ENCODE data around the gene CHST7.

GRCh38 chrX:46587753-46588171, 14.2 kb downstream of the CHST7 start:
- TF ChIP-seq POLR2A (IDR thresholded peaks at IDR 0.05), result no peak
- TF ChIP-seq, protein P1, sequence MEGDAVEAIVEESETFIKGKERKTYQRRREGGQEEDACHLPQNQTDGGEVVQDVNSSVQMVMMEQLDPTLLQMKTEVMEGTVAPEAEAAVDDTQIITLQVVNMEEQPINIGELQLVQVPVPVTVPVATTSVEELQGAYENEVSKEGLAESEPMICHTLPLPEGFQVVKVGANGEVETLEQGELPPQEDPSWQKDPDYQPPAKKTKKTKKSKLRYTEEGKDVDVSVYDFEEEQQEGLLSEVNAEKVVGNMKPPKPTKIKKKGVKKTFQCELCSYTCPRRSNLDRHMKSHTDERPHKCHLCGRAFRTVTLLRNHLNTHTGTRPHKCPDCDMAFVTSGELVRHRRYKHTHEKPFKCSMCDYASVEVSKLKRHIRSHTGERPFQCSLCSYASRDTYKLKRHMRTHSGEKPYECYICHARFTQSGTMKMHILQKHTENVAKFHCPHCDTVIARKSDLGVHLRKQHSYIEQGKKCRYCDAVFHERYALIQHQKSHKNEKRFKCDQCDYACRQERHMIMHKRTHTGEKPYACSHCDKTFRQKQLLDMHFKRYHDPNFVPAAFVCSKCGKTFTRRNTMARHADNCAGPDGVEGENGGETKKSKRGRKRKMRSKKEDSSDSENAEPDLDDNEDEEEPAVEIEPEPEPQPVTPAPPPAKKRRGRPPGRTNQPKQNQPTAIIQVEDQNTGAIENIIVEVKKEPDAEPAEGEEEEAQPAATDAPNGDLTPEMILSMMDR (IDR thresholded peaks at IDR 0.05), result no peak
